GM21526 (cell line): Measurements from ENCODE around the gene NELFB.
"Not testable (repeated sequence)": the region's sequence is repeated elsewhere in the genome, so short reads cannot be mapped to it uniquely, and the experiment has no call there.

Source experiments
- ATAC-seq: cut with Tn5 transposase; IDR thresholded peaks from one replicate; pipeline ENCODE4 v1.9.1; 2021; ENCODE audit warnings: moderate library complexity; ENCODE audit not compliant: unreplicated experiment, low FRiP score

Gene NELFB

GRCh38 chr9:137245450-137246421 lies 9.4 kb upstream of the NELFB start:
- no peak for ATAC-seq

GRCh38 chr9:137247135-137247915 lies 7.8 kb upstream of the NELFB start:
- ATAC-seq: no peak

- ATAC-seq: no peak
These were observed 7.3 kb upstream of the NELFB start for GRCh38 chr9:137247916-137248175.

GRCh38 chr9:137250329-137251193 lies 4.6 kb upstream of the NELFB start:
- ATAC-seq: no peak

- no peak for ATAC-seq
These were observed 4.0 kb upstream of the NELFB start, which contains the start of gene STPG3 for GRCh38 chr9:137251194-137251461. STPG3 (plus strand) TSS chr9:137251286; CDS start chr9:137251287, 1 bp downstream.

DNA sequence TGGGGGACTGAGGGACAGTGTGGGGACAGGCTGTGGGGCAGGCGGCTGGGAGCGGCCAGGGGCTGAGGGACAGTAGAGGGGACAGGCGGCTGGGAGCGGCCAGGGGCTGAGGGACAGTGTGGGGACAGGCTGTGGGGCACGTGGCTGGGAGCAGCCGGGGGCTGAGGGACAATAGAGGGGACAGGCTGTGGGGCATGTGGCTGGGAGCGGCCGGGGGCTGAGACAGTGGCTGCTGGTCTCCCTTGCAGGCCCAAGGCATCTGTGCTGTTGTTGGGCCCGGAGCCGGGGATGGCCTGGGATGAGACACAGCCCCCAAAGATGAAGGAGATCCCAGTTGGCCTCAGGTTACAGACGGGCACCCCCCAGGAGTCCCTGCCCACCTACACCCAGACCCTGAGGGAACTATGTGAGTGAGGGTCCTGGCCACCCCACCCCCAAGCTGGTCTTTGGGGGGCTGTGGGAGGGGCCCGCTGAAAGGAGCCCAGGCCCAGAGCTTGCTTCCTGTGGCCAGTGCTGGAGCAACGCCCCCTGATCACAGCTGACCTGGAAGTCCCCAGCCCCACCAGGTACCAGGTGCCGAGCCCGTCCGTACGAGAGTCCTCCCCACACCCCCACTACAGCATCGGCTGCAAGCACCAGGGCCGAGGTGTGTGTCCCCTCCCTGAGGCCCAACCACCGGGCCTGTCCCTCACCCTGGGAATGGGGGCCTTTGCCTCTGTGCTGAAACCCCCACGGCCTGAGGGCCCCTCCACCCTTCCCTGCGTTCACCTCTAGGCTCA lies 3.4 kb upstream of the NELFB start:
- ATAC-seq: no peak

- ATAC-seq: no peak
These were observed 2.3 kb upstream of the NELFB start for GRCh38 chr9:137252555-137253506.

DNA sequence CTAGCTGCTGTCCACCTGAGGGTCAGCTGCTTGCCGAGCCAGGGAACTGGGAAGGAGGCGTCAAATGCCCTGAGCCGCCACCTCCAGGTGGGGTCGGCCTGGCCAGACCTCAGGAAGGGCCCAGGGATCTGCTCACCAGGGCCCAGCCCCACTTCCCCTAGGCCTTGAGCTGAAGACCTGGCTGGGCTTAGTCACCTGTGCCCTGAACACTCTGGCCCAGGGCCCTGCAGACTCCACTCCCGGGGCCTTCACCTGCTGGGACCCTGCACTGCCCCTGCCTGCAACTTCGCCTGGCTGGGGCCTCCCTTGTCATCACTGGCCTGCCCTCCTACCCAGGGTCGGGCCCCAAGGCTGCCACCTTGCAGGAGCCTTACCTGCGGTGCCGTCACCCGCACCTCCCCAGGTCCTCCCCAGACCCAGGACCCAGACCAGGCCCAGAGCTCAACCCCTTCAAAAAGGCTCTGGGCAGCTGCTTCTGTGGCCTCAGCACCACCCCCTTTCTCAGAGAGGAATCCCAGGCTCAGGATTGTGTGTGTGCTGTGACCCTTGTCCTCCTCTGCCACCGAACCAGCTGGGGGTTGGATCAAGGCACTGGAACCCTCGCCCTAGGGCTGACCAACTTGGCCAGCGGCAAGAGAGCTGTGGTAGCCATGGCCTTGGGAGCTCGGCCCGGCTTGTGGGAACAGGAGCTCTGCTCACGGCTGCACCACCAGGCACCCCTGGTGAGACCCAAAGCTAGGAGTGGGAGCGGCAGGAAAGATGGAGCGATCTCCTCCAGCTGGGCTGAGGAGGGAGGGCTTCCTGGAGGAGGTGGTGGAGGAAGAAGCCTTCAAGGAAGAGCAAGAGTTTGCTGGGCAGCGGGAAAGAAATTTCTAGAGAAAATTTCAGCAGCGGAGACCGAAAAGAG lies 1.2 kb upstream of the NELFB start:
- ATAC-seq: no peak

DNA sequence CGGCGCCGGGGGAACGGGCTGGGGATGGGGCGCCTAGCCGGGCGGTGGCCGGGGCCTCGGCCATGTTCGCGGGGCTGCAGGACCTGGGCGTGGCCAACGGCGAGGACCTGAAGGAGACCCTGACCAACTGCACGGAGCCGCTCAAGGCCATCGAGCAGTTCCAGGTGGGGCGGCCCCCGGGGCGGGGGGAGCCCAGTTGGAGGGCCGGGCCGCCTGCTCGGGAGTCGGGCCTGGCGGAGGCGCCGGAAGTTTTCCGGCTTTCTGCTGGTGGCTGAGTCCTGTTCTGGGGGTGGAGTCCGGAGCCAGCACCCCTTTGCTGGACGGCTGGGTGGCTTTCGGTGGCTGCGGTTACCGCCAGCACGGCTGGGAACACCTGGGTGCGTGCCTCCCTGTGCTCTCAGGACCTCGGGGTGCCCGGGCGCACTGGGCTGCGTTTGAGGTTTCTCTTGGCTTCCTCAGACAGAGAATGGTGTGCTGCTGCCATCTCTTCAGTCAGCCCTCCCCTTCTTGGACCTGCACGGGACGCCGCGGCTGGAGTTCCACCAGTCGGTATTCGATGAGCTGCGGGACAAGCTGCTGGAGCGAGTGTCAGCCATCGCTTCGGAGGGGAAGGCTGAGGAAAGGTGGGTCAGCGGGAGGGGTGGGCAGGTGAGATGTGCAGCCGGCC lies 454 bp downstream of the NELFB start:
- peak; percentile 26 for ATAC-seq

GRCh38 chr9:137256362-137256761 lies 1.2 kb downstream of the NELFB start:
- ATAC-seq: no peak

DNA sequence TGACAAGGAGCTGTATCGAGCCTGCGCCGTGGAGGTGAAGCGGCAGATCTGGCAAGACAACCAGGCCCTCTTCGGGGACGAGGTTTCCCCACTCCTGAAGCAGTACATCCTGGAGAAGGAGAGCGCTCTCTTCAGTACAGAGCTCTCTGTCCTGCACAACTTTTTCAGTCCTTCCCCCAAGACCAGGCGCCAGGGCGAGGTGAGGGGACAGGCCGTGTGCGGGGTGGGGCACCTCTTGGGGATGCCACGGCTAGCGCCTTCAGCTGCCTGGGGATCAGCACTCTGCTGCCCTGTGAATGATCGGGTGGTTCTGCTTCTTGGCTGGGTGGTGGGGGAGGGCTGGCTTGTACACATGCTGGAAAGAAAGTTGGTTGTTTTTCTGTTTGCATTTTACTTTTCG lies 1.7 kb downstream of the NELFB start:
- no peak for ATAC-seq

- not testable (repeated sequence) for ATAC-seq
These were observed 7.2 kb downstream of the NELFB start for GRCh38 chr9:137262173-137262908.

GRCh38 chr9:137262909-137263285 lies 7.8 kb downstream of the NELFB start:
- no peak for ATAC-seq

DNA sequence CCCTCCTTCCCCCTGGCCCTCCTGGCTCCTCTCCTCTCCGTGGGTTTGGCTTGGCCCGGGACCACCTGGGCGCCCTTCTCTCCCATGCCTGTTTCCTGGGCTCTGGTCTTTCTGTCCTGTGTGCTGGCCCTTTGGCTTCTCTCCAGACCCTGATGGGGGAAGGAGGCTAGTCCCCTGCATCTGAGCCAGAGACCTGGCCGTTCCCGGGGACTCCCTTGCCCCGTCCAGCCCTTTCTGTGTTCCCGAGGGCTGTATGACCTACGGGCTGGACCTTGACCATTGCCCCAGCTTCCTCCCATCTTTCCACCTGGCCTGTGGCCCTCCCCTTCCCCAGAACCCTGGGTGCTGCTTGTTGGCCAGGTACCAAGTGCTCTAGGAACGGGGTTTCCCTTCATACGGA lies 8.4 kb downstream of the NELFB start:
- no peak for ATAC-seq

GRCh38 chr9:137264067-137264466 lies 8.9 kb downstream of the NELFB start:
- no peak for ATAC-seq

GRCh38 chr9:137265496-137266161 lies 10.5 kb downstream of the NELFB start:
- ATAC-seq: no peak

- ATAC-seq: no peak
These were observed 11.0 kb downstream of the NELFB start for GRCh38 chr9:137266162-137266527.
